GM12874 (cell line): ENCODE measurements around the gene SMIM10L2A.

Experiments used
- TF ChIP-seq, protein P1 (sequence below): IDR thresholded peaks from 2 replicates; pipeline ENCODE4 v1.5.1; 2011; ENCODE audit warnings: low read depth, mild to moderate bottlenecking, control low read depth, low read length, moderate library complexity; ENCODE audit not compliant: insufficient read depth

The SMIM10L2A gene

DNA sequence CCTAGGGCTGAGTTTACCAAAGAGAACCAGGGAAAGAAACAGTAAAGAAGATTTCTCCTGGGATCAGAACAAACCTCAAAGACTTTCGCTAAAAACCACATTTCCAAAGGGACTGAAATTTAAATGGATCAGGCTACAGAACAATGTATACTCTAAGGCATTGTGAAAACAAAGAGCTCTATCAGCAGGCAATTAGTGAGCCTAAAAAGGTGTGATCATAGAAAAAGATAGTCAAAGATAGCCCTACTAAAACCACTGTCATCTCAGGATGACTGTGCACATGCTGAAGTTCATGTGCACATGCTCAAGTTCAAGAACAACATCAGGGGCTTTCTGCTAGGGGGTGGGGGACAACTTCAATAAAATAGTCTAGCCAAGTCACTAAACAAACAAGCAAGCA lies 12.9 kb upstream of the SMIM10L2A start:
- TF ChIP-seq, protein P1, sequence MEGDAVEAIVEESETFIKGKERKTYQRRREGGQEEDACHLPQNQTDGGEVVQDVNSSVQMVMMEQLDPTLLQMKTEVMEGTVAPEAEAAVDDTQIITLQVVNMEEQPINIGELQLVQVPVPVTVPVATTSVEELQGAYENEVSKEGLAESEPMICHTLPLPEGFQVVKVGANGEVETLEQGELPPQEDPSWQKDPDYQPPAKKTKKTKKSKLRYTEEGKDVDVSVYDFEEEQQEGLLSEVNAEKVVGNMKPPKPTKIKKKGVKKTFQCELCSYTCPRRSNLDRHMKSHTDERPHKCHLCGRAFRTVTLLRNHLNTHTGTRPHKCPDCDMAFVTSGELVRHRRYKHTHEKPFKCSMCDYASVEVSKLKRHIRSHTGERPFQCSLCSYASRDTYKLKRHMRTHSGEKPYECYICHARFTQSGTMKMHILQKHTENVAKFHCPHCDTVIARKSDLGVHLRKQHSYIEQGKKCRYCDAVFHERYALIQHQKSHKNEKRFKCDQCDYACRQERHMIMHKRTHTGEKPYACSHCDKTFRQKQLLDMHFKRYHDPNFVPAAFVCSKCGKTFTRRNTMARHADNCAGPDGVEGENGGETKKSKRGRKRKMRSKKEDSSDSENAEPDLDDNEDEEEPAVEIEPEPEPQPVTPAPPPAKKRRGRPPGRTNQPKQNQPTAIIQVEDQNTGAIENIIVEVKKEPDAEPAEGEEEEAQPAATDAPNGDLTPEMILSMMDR, result no peak

DNA sequence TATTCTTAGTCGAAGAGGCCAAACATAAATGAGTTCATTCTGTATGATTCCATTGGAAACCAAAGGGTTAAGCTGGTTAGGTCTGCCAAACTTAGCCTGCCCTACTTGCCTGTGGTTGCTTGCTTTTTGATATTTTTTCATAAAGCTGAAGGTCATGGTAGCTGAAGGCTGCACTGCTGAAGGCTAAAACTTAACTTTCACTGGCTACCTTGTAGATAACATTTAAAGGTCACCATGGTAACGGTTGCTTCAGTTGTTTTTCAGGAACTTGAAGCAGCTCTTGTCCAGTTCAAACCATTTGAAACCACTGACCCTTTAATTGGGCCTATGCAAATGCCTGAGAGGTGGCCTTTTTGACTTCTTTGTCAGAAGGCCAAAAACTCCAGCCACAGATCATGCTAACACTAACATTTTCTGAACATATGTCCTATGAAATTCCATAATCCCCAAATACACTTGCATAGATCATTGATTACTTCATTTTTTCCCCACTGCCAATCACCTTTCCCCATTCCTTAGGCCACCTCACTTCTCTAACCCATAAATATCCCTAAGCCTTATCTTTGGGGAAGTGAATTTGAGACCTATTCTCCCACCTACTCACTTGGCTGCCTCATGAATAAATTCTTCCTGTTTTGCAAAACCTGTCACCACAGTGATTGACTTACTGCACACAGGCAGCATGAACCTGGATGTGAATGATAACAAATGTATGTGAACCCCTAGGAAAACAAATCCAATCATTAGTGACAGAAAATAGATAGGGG lies 10.7 kb upstream of the SMIM10L2A start:
- TF ChIP-seq, protein P1, result no peak

DNA sequence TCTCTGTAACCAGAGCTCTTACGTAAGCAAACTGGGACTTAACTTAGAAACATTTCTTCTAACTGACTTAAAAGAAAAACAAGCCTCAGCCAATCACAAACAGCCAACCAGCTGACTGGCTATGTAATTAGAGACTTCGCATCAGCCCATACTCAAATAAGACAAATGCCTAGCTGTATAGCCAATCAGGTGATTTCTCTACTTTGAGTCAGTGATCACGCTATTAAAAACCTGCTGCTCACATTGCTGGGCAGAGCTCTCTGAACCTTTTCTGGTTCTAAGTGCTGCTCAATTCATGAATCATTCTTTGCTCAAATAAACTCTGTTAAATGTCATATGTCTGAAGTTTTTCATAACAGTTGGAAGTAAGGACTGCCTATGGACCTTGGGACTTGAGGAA lies 9.9 kb upstream of the SMIM10L2A start:
- TF ChIP-seq, protein P1, result no peak

DNA sequence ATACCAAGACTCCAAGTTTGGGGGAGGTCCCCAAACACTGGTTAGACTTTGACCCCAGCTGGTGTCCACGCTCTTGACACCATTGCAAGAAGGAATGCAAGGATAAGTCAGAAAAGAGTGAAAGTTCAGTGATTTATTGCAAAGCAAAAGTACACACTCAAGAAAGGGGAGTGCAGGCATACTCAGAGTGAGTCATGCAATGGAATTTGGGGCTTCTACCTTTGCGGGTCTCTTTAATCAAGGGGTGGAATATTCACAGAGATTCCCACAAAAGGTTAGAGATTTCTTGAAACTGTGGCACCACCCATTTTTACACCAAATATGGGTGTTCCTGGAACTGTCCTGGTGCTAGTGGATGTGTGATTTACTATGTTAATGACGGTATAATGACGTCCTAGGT lies 5.2 kb upstream of the SMIM10L2A start:
- TF ChIP-seq, protein P1, result no peak

DNA sequence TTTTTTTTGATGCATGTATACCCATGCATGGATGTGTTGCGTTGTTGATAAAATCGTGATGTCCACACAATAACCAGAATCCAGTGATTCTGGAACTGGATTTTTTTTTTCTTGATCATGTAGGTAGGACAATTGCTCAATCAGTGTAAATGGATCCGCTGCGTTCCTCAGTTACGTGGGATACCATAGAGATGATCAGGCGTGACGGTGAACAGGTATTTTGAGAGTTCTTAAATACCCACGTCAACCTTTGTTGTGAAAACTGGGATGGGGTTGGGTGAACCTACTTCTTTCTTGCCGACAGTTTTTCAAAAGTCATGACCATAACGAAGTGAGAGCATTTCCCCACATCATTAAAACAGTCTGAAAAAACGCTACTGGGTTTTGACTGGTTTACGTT lies 913 bp upstream of the SMIM10L2A start:
- TF ChIP-seq, protein P1, result no peak

DNA sequence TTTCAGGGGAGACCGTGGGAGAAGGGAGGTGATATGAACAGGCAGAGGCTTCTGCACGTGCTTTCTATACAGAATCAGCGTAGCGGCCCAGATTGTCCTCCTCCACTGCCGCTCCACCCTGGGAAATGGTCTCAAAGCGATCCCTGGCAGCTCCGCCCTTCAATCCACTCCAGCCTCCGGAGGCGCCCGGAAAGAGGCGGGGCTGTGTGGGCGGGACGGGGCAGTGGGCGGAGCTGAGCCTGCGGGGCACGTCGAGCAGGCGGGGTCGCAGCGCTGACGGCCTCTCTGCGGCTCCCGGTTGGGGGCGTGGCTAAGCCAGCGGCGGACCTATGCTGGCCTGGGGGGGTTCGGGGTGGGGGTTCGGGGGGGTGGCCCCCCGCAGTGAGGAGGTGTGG lies 210 bp upstream of the SMIM10L2A start:
- TF ChIP-seq, protein P1, result no peak

DNA sequence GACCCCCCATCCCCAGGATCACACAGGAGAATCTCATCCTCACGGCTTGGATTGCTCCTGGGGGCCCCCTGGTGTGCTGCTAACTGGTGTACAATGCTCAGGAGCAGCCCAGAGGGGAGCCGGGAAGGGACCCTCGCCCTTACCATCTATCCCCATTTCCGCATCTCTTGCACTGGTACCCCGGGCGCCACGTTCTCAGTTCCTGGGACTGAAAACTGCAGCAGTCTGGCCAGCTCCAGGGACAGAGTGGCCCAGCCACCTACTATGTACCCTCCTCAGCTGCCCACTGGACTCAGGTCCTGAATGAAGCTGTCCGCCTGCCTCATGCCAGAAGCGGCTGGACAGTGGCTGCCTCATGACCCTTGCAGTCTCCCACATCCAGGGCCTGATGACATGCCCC lies 2.7 kb downstream of the SMIM10L2A start:
- TF ChIP-seq, protein P1, result no peak
